CD14-positive monocyte (primary cell): Measurements from ENCODE around the gene TNRC6A. TPM values are rescaled to one million over a fixed set of nuclear protein-coding genes. Genes with fewer than 3 reads are reported as not detected.
A peak's percentile ranks its signal among the peaks of the same experiment; 100 is the strongest.

ENCODE experiments used
- DNase-seq, 3 donors: peaks; one replicate each; pipeline ENCODE4 v3.0.0-alpha.2; 2011 to 2022
- H2AFZ ChIP-seq: 2 replicates; pipeline ENCODE4 v1.6.0; 2012; ENCODE audit warnings: mild to moderate bottlenecking, low read depth, low read length, inconsistent platforms; ENCODE audit not compliant: insufficient read depth, poor library complexity, severe bottlenecking
- H3K27ac ChIP-seq, 2 donors: 1 replicate in 1 of 2; 2 replicates in 1 of 2; pipeline ENCODE4 v1.5.1; 2012 to 2013; ENCODE audit warnings: low read length in 2 of 2, control low read depth in 1 of 2, inconsistent platforms in 1 of 2, low read depth in 1 of 2, mild to moderate bottlenecking in 1 of 2
- H3K27me3 ChIP-seq, 2 donors: one replicate each; pipeline versions ENCODE4 v1.6.0 to v1.6.1; 2011 to 2013; ENCODE audit warnings: low read length in 2 of 2; ENCODE audit not compliant: control insufficient read depth in 2 of 2, insufficient read depth in 2 of 2
- H3K36me3 ChIP-seq, 2 donors: replicated peaks in 1 of 2; 1 replicate in 1 of 2; 2 replicates in 1 of 2; pipeline versions ENCODE4 v1.5.1 to v1.6.1; 2012 to 2013; ENCODE audit warnings: low read length in 2 of 2, control low read depth in 1 of 2, inconsistent platforms in 1 of 2, mild to moderate bottlenecking in 1 of 2; ENCODE audit not compliant: insufficient read depth in 2 of 2, control insufficient read depth in 1 of 2
- H3K4me1 ChIP-seq, 2 donors: 1 replicate in 1 of 2; 2 replicates in 1 of 2; pipeline versions ENCODE4 v1.5.1 to v1.6.1; 2012 to 2013; ENCODE audit warnings: low read length in 2 of 2, control low read depth in 1 of 2, inconsistent platforms in 1 of 2, mild to moderate bottlenecking in 1 of 2, moderate library complexity in 1 of 2; ENCODE audit not compliant: insufficient read depth in 2 of 2, control insufficient read depth in 1 of 2
- H3K4me2 ChIP-seq: replicated peaks from 2 replicates; pipeline ENCODE3; 2012; ENCODE audit warnings: low read length, moderate library complexity, mild to moderate bottlenecking; ENCODE audit not compliant: poor library complexity, severe bottlenecking; ENCODE audit errors: extremely low read depth
- H3K4me3 ChIP-seq, 3 experiments: fragments of 200-600 bp in 1 of 3; sonication (generic) in 1 of 3; replicated peaks in 1 of 3; 1 replicate in 2 of 3; 2 replicates in 1 of 3; pipeline ENCODE4 v1.5.1; 2011 to 2013; ENCODE audit warnings: low read length in 3 of 3, mild to moderate bottlenecking in 3 of 3, control low read depth in 2 of 3, low read depth in 2 of 3, inconsistent platforms in 1 of 3, moderate library complexity in 1 of 3
- H3K79me2 ChIP-seq: 2 replicates; pipeline ENCODE4 v1.6.0; 2012; ENCODE audit warnings: mild to moderate bottlenecking, control low read depth, inconsistent platforms, low read length, moderate library complexity; ENCODE audit not compliant: insufficient read depth
- H3K9ac ChIP-seq: 2 replicates; pipeline ENCODE4 v1.6.0; 2017; ENCODE audit warnings: low read length, mild to moderate bottlenecking; ENCODE audit not compliant: insufficient read depth, poor library complexity, severe bottlenecking
- H3K9me3 ChIP-seq, 2 donors: replicated peaks in 1 of 2; 1 replicate in 1 of 2; 2 replicates in 1 of 2; pipeline versions ENCODE4 v1.5.1 to v1.6.1; 2012 to 2013; ENCODE audit warnings: low read length in 2 of 2, control low read depth in 1 of 2; ENCODE audit not compliant: control insufficient read depth in 1 of 2, insufficient read depth in 1 of 2
- H4K20me1 ChIP-seq: 2 replicates; pipeline ENCODE4 v1.6.0; 2012; ENCODE audit warnings: mild to moderate bottlenecking, low read length, control low read depth, moderate library complexity; ENCODE audit not compliant: insufficient read depth
- H3K27ac Mint-ChIP-seq, 7 donors: one replicate each; pipeline ENCODE4 v1.8.0; 2020; ENCODE audit warnings: mild to moderate bottlenecking in 7 of 7, mixed read lengths in 7 of 7, moderate library complexity in 6 of 7, inconsistent platforms in 2 of 7
- H3K27me3 Mint-ChIP-seq, 3 donors: one replicate each; pipeline ENCODE4 v1.8.0; 2021 to 2022; ENCODE audit warnings: low read depth in 3 of 3, mild to moderate bottlenecking in 3 of 3, mixed read lengths in 3 of 3, moderate library complexity in 3 of 3, inconsistent platforms in 1 of 3
- H3K36me3 Mint-ChIP-seq, 2 donors: one replicate each; pipeline ENCODE4 v1.8.0; 2020; ENCODE audit warnings: mixed read lengths in 2 of 2, inconsistent platforms in 1 of 2, mild to moderate bottlenecking in 1 of 2
- H3K4me1 Mint-ChIP-seq: one replicate; pipeline ENCODE4 v1.8.0; 2020; ENCODE audit warnings: mild to moderate bottlenecking, mixed read lengths
- H3K4me3 Mint-ChIP-seq, 2 donors: one replicate each; pipeline ENCODE4 v1.8.0; 2020; ENCODE audit warnings: mild to moderate bottlenecking in 2 of 2, mixed read lengths in 2 of 2, moderate library complexity in 1 of 2
- H3K9me3 Mint-ChIP-seq, 7 donors: one replicate each; pipeline ENCODE4 v1.8.0; 2020 to 2022; ENCODE audit warnings: mixed read lengths in 7 of 7, mild to moderate bottlenecking in 6 of 7, moderate library complexity in 6 of 7, inconsistent platforms in 2 of 7
- WGBS: methylation state at CpG from one replicate; pipeline ENCODE4 v1.1.5; 2013; ENCODE audit warnings: missing lambda C conversion rate; ENCODE audit not compliant: insufficient coverage; 5-methylcytosine and 5-hydroxymethylcytosine counted together
- intact Hi-C, 2 donors: fragments of 100-400 bp; cut with micrococcal nuclease; formaldehyde crosslinking; loops; one replicate each; pipeline versions ENCODE4 v1.15.0 to v1.15.1; 2023
- polyA plus RNA-seq, 3 donors: library from polyadenylated mRNA; depleted of rRNA in 1 of 3; unstranded in 2 of 3; stranded (reverse) in 1 of 3; fragments of 300-500 nt in 2 of 3; fragments of >200 nt in 1 of 3; fragmentation: Illumina TruSeq in 2 of 3; gene quantifications; 1 replicate in 2 of 3; 2 replicates in 1 of 3; pipeline ENCODE4 v1.2.3, GENCODE V29; 2012 to 2021
- TF ChIP-seq, protein P1 (sequence below): fragments of 200-600 bp; IDR thresholded peaks from one replicate; pipeline ENCODE4 v1.8.0; 2022; ENCODE audit warnings: antibody characterized with exemption, mild to moderate bottlenecking

The TNRC6A gene
- polyA plus RNA-seq, 3 donors = 3.3 to 36.1 (median 4.0) TPM

DNA sequence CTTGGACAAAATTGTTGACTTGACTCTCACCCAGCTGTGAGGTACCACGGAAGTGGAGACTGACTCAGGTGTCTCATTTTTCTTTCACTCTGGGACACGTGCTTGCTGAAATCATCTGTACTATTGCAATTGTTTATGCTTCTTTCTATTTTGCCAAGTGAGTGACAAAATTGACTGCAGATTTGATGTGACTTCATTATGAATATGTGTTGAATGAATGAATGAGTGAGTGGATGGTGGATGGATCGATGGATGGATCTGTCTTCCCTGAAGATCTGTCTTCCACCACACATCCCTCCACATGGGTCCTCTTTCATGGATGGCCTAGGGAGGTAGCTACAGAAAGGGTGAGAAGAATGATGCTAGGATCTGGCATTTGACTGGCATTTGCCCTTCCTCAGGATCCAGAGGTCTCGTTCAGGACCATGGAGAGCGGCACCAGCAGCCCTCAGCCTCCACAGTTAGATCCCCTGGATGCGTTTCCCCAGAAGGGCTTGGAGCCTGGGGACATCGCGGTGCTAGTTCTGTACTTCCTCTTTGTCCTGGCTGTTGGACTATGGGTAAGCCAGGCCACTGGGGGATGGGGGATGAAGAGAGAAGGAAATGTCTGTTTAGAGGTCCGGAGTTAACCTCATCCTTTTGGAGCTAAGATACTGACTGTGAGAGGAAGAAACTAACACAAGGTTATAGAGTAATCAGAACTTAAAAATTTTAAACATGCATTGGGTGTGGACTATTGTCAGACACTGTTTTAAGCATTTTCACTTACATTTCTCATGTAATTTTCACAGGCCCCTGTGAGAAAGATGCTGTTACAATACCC, 129.0 kb downstream of the TNRC6A start:
- H3K36me3 Mint-ChIP-seq = no peaks in the 10 kb centered on the region
- H2AFZ ChIP-seq = no peak overlapping the region
- no peak overlapping the region for H3K4me3 ChIP-seq
- no peak overlapping the region for H3K27ac Mint-ChIP-seq
- H3K4me1 ChIP-seq = no peaks in the 10 kb centered on the region
- H3K4me2 ChIP-seq = no peak overlapping the region
- no peaks in the 10 kb centered on the region for H3K9me3 Mint-ChIP-seq
- TF ChIP-seq, protein P1, sequence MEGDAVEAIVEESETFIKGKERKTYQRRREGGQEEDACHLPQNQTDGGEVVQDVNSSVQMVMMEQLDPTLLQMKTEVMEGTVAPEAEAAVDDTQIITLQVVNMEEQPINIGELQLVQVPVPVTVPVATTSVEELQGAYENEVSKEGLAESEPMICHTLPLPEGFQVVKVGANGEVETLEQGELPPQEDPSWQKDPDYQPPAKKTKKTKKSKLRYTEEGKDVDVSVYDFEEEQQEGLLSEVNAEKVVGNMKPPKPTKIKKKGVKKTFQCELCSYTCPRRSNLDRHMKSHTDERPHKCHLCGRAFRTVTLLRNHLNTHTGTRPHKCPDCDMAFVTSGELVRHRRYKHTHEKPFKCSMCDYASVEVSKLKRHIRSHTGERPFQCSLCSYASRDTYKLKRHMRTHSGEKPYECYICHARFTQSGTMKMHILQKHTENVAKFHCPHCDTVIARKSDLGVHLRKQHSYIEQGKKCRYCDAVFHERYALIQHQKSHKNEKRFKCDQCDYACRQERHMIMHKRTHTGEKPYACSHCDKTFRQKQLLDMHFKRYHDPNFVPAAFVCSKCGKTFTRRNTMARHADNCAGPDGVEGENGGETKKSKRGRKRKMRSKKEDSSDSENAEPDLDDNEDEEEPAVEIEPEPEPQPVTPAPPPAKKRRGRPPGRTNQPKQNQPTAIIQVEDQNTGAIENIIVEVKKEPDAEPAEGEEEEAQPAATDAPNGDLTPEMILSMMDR = no peak
- no peak overlapping the region for H3K4me3 Mint-ChIP-seq
- no peaks in the 10 kb centered on the region for H3K9me3 ChIP-seq
- H3K27me3 Mint-ChIP-seq = peaks cover 1 to 4% (median 4%) of the 10 kb centered on the region in 3 donors
- no peaks in the 10 kb centered on the region for H4K20me1 ChIP-seq
- intact Hi-C loops = no loop called here
- no peaks in the 10 kb centered on the region for H3K4me1 Mint-ChIP-seq
- no peaks in the 10 kb centered on the region for H3K79me2 ChIP-seq
- H3K9ac ChIP-seq = no peak overlapping the region
- H3K27me3 ChIP-seq = no peaks in the 10 kb centered on the region
- 12% methylated on average over 7 of the region's 9 CpGs for WGBS
- peak in 2 of 3 donors; percentile 2 to 9 for DNase-seq
- no peaks in the 10 kb centered on the region for H3K36me3 ChIP-seq
- H3K27ac ChIP-seq = no peak overlapping the region

DNA sequence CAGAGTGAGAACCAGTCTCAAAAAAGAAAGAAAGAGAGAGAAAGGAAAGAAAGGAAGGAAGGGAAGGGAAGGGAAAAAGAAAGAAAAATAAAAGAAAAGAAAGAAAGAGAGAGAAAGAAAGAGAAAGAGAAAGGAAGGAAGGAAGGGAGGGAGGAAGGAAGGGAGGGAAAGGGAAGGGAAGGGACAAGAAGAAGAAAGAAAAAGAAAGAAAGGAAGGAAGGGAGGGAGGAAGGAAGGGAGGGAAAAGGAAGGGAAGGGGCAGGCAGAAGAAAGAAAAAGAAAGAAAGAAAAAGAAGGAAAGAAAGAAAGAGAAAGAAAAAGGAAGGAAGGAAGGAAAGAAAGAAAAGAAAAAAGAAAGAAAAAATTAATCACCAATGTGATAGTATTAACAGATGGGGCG, 132.0 kb downstream of the TNRC6A start:
- Histone ChIP-seq H2AFZ (no peak overlapping the region), H3K9me3 (peaks cover 3 to 6% of the 10 kb centered on the region in 2 donors), H3K79me2 (no peaks in the 10 kb centered on the region), H3K4me2 (no peak overlapping the region), H3K4me1 (no peaks in the 10 kb centered on the region), H3K4me3 (no peak overlapping the region), H3K27me3 (no peaks in the 10 kb centered on the region), H3K9ac (no peak overlapping the region), H3K36me3 (no peaks in the 10 kb centered on the region), H3K27ac (no peak overlapping the region), H4K20me1 (no peaks in the 10 kb centered on the region)
- H3K9me3 Mint-ChIP-seq = peaks cover 0 to 9% (median 2%) of the 10 kb centered on the region in 7 donors
- TF ChIP-seq, protein P1 = no peak
- intact Hi-C loops = no loop called here
- H3K4me1 Mint-ChIP-seq = no peaks in the 10 kb centered on the region
- no peak overlapping the region for H3K4me3 Mint-ChIP-seq
- H3K27me3 Mint-ChIP-seq = peaks cover 2 to 9% (median 2%) of the 10 kb centered on the region in 3 donors
- no peak for DNase-seq
- no peaks in the 10 kb centered on the region for H3K36me3 Mint-ChIP-seq
- H3K27ac Mint-ChIP-seq = no peak overlapping the region
- no CpG with 5 or more reads among the region's 1 CpG for WGBS
